ENCODE results near the gene ATP1B1.
"Not testable (repeated sequence)": the region's sequence is repeated elsewhere in the genome, so short reads cannot be mapped to it uniquely, and the experiment has no call there.

ATP1B1 gene

GRCh38 chr1:169155675-169156074, 49.2 kb downstream of the ATP1B1 start:
- no peak for DNase-seq (ENCODE audit: low read depth, low spot score)

DNA sequence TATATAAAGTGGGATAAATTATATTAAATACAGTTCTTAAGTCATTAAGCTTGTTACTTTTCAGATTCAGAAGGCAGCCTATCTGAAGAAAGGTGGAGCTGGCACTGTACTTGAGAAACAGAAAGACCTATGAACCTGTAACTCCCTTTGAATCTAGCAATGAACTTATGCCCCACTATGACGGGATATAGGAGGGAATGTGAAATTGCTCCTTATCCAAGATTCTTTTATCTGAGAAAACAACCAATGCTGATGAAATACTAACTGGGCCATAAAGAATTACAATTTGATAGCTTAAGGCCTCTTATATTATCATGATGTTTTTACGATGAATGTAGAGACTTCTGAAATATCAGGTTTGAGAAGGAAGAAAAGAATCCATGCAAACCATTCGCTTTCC, 50.1 kb downstream of the ATP1B1 start:
- H3K4me3 ChIP-seq (ENCODE audit: low read depth, low read length), result no peak overlapping the region
- TF ChIP-seq, protein P1, sequence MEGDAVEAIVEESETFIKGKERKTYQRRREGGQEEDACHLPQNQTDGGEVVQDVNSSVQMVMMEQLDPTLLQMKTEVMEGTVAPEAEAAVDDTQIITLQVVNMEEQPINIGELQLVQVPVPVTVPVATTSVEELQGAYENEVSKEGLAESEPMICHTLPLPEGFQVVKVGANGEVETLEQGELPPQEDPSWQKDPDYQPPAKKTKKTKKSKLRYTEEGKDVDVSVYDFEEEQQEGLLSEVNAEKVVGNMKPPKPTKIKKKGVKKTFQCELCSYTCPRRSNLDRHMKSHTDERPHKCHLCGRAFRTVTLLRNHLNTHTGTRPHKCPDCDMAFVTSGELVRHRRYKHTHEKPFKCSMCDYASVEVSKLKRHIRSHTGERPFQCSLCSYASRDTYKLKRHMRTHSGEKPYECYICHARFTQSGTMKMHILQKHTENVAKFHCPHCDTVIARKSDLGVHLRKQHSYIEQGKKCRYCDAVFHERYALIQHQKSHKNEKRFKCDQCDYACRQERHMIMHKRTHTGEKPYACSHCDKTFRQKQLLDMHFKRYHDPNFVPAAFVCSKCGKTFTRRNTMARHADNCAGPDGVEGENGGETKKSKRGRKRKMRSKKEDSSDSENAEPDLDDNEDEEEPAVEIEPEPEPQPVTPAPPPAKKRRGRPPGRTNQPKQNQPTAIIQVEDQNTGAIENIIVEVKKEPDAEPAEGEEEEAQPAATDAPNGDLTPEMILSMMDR (IDR thresholded peaks at IDR 0.05; ENCODE audit: insufficient read depth, low read length, missing control alignments), result no peak
- POLR2A ChIA-PET, result no interaction called here
- CTCF ChIA-PET, result no interaction called here
- DNase-seq (ENCODE audit: low read depth, low spot score), result no peak

More at GRCh38 chr1:169155675-169156074, 49.2 kb downstream of the ATP1B1 start:
- H3K4me3 ChIP-seq (ENCODE audit: low read depth, low read length), result no peak overlapping the region
- POLR2A ChIA-PET, result no interaction called here
- TF ChIP-seq, protein P1 (IDR thresholded peaks at IDR 0.05; ENCODE audit: insufficient read depth, low read length, missing control alignments), result no peak
- CTCF ChIA-PET, result no interaction called here

GRCh38 chr1:169160845-169161495, 54.5 kb downstream of the ATP1B1 start:
- POLR2A ChIA-PET, result no interaction called here
- TF ChIP-seq, protein P1 (IDR thresholded peaks at IDR 0.05; ENCODE audit: insufficient read depth, low read length, missing control alignments), result no peak
- no peak for DNase-seq (ENCODE audit: low read depth, low spot score)
- H3K4me3 ChIP-seq (ENCODE audit: low read depth, low read length), result no peak overlapping the region
- CTCF ChIA-PET, result interaction anchor here (1.8 kb wide), 1 partner anchor 9 kb away, joined by 5 read pairs; no protein-coding TSS in a partner anchor

DNA sequence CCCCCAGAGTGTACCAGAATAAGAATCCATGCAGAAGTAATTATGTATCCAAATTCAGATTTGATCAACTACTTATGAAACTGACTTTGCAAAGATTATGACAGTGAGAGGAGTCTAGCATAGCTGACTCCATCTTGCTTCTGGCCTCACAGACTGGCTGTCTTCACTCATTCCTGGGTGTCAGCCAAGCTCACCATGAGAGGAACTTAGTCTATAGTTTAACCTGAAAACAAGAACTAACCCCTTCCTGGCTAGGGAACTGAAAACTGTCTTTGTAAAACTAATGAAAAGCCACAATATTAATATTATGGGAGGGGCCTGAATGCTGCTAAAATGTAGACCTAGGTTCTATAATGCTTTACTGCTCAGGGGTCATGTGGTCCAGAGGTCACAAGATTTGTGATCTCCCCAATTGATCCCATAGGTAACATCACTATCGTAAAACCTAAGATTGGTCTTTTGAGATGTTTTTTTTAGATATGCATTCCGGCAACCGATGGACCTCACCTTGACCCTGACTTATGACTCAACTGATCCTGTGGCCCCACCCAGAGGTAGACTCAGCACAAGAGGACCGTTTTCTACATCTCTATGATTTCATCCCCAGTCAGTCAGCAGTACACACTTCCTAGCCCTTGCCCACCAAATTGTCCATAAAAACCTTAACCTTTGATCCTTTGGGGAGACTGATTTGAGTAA, 55.2 kb downstream of the ATP1B1 start:
- DNase-seq (ENCODE audit: low read depth, low spot score), result no peak
- H3K4me3 ChIP-seq (ENCODE audit: low read depth, low read length), result no peak overlapping the region
- POLR2A ChIA-PET, result no interaction called here
- CTCF ChIA-PET, result interaction anchor here (1.8 kb wide), 1 partner anchor 8 kb away, joined by 5 read pairs; no protein-coding TSS in a partner anchor
- TF ChIP-seq, protein P1 (IDR thresholded peaks at IDR 0.05; ENCODE audit: insufficient read depth, low read length, missing control alignments), result no peak

- POLR2A ChIA-PET, result no interaction called here
- TF ChIP-seq, protein P1 (IDR thresholded peaks at IDR 0.05; ENCODE audit: insufficient read depth, low read length, missing control alignments), result no peak
- no peak overlapping the region for H3K4me3 ChIP-seq (ENCODE audit: low read depth, low read length)
- DNase-seq (ENCODE audit: low read depth, low spot score), result no peak
- CTCF ChIA-PET, result no interaction called here
Observed at GRCh38 chr1:169163059-169163458, 56.6 kb downstream of the ATP1B1 start.

GRCh38 chr1:169175461-169175860, 69.0 kb downstream of the ATP1B1 start:
- TF ChIP-seq, protein P1 (IDR thresholded peaks at IDR 0.05; ENCODE audit: insufficient read depth, low read length, missing control alignments), result no peak
- ChIA-PET CTCF (no interaction called here), POLR2A (no interaction called here)
- DNase-seq (ENCODE audit: low read depth, low spot score), result no peak
- no peak overlapping the region for H3K4me3 ChIP-seq (ENCODE audit: low read depth, low read length)

GRCh38 chr1:169179431-169179830, 72.9 kb downstream of the ATP1B1 start:
- DNase-seq (ENCODE audit: low read depth, low spot score); H3K4me3 ChIP-seq (ENCODE audit: low read depth, low read length); POLR2A ChIA-PET: not testable (repeated sequence)
- CTCF ChIA-PET, result interaction anchor here (1.2 kb wide), 1 partner anchor 14 kb away, joined by 3 read pairs; no protein-coding TSS in a partner anchor

All from AG04449 (cell line).